SK-N-SH treated with all-trans-retinoic acid at 6 μM for 48 hours (cell line): ENCODE measurements around the gene LMO7.

Experiments used
- ATAC-seq: fragments of 200-7000 bp; cut with Tn5 transposase; 3 replicates; pipeline ENCODE4 v1.9.1; 2020; ENCODE audit warnings: mild to moderate bottlenecking, moderate library complexity
- ARNTL ChIP-seq: fragments of 450-650 bp; formaldehyde crosslinking; IDR thresholded peaks from 2 replicates; pipeline ENCODE4 v1.5.0; 2020; ENCODE audit warnings: low read depth, mild to moderate bottlenecking, moderate library complexity, borderline replicate concordance
- BACH2 ChIP-seq: fragments of 250-450 bp; sonication (Bioruptor Pico); IDR thresholded peaks from 2 replicates; pipeline ENCODE4 v1.9.0; 2021; ENCODE audit warnings: mild to moderate bottlenecking, borderline replicate concordance
- CREB5 ChIP-seq: fragments of 250-450 bp; sonication (Bioruptor Pico); IDR thresholded peaks from 2 replicates; pipeline ENCODE4 v1.5.1; 2020; ENCODE audit warnings: low read depth, mild to moderate bottlenecking, moderate library complexity
- CSDC2 ChIP-seq: fragments of 250-450 bp; sonication (Bioruptor Pico); IDR thresholded peaks from 2 replicates; pipeline ENCODE4 v1.5.0; 2020; ENCODE audit warnings: mild to moderate bottlenecking, moderate library complexity
- CSRNP3 ChIP-seq: fragments of 250-450 bp; sonication (Bioruptor Pico); IDR thresholded peaks from 2 replicates; pipeline ENCODE4 v1.5.1; 2021; ENCODE audit warnings: mild to moderate bottlenecking, moderate library complexity
- GLIS3 ChIP-seq: fragments of 250-450 bp; sonication (Bioruptor Pico); IDR thresholded peaks from 2 replicates; pipeline ENCODE4 v1.5.0; 2020; ENCODE audit warnings: mild to moderate bottlenecking, moderate library complexity
- ISL1 ChIP-seq: fragments of 250-450 bp; sonication (Bioruptor Pico); IDR thresholded peaks from 2 replicates; pipeline ENCODE4 v2.1.2; 2022; ENCODE audit warnings: mild to moderate bottlenecking, moderate library complexity
- PATZ1 ChIP-seq: fragments of 250-450 bp; sonication (Bioruptor Pico); IDR thresholded peaks from 2 replicates; pipeline ENCODE4 v1.8.0; 2020; ENCODE audit warnings: mild to moderate bottlenecking, moderate library complexity, borderline replicate concordance
- POU6F1 ChIP-seq: fragments of 250-450 bp; sonication (Bioruptor Pico); IDR thresholded peaks from 2 replicates; pipeline ENCODE4 v1.8.0; 2021; ENCODE audit warnings: low read depth, mild to moderate bottlenecking, moderate library complexity, borderline replicate concordance
- PPARA ChIP-seq: fragments of 250-450 bp; sonication (Bioruptor Pico); IDR thresholded peaks from 2 replicates; pipeline ENCODE4 v1.5.0; 2020; ENCODE audit warnings: mild to moderate bottlenecking, borderline replicate concordance
- RARB ChIP-seq: fragments of 250-450 bp; sonication (Bioruptor Pico); IDR thresholded peaks from 2 replicates; pipeline ENCODE4 v1.8.0; 2021; ENCODE audit warnings: mild to moderate bottlenecking, moderate library complexity
- SNAI2 ChIP-seq: fragments of 250-450 bp; sonication (Bioruptor Pico); IDR thresholded peaks from 2 replicates; pipeline ENCODE4 v1.5.0; 2020; ENCODE audit warnings: mild to moderate bottlenecking, moderate library complexity
- TCF4 ChIP-seq: fragments of 250-450 bp; sonication (Bioruptor Pico); IDR thresholded peaks from 2 replicates; pipeline ENCODE4 v1.8.0; 2021; ENCODE audit warnings: mild to moderate bottlenecking, moderate library complexity, borderline replicate concordance
- TOX ChIP-seq: fragments of 250-450 bp; sonication (Bioruptor Pico); IDR thresholded peaks from 2 replicates; pipeline ENCODE4 v1.8.0; 2021; ENCODE audit warnings: mild to moderate bottlenecking, moderate library complexity, borderline replicate concordance
- TSHZ2 ChIP-seq: fragments of 250-450 bp; sonication (Bioruptor Pico); IDR thresholded peaks from 2 replicates; pipeline ENCODE4 v1.5.0; 2020; ENCODE audit warnings: mild to moderate bottlenecking, moderate library complexity
- ZFP3 ChIP-seq: fragments of 250-450 bp; sonication (Bioruptor Pico); IDR thresholded peaks from 2 replicates; pipeline ENCODE4 v1.5.0; 2020; ENCODE audit warnings: mild to moderate bottlenecking, moderate library complexity
- ZFP30 ChIP-seq: fragments of 450-650 bp; formaldehyde crosslinking; IDR thresholded peaks from 2 replicates; pipeline ENCODE4 v1.5.0; 2022; ENCODE audit warnings: mild to moderate bottlenecking, moderate library complexity
- ZNF70 ChIP-seq: fragments of 450-650 bp; formaldehyde crosslinking; IDR thresholded peaks from 2 replicates; pipeline ENCODE4 v1.5.0; 2020; ENCODE audit warnings: mild to moderate bottlenecking, moderate library complexity
- ZNF8 ChIP-seq: fragments of 450-650 bp; formaldehyde crosslinking; IDR thresholded peaks from 2 replicates; pipeline ENCODE4 v1.5.0; 2020; ENCODE audit warnings: mild to moderate bottlenecking, moderate library complexity

The LMO7 gene

GRCh38 chr13:75830842-75831241 is 194.7 kb downstream of the LMO7 start:
- TF ChIP-seq TCF4 (no peak), CSRNP3 (no peak), CSDC2 (CRISPR knock-in tag) (no peak), SNAI2 (CRISPR knock-in tag) (no peak), ZNF70 (CRISPR knock-in tag) (no peak), BACH2 (CRISPR knock-in tag) (no peak), ZFP3 (CRISPR knock-in tag) (no peak), TSHZ2 (no peak), CREB5 (CRISPR knock-in tag) (no peak), POU6F1 (no peak), TOX (CRISPR knock-in tag) (no peak), RARB (CRISPR knock-in tag) (no peak), PPARA (no peak), GLIS3 (no peak), ZNF8 (CRISPR knock-in tag) (no peak), PATZ1 (CRISPR knock-in tag) (no peak), ZFP30 (CRISPR knock-in tag) (no peak), ISL1 (CRISPR knock-in tag) (no peak)
- ATAC-seq: no peak; the same call in 2 of the 3 replicates

GRCh38 chr13:75831389-75831788 is 195.3 kb downstream of the LMO7 start:
- no peak for TF ChIP-seq CSRNP3
- no peak for TF ChIP-seq TCF4
- TF ChIP-seq ZNF70 (CRISPR knock-in tag): no peak
- no peak for TF ChIP-seq TSHZ2
- TF ChIP-seq GLIS3: no peak
- TF ChIP-seq RARB (CRISPR knock-in tag): no peak
- TF ChIP-seq ARNTL (CRISPR knock-in tag): no peak
- TF ChIP-seq CSDC2 (CRISPR knock-in tag): no peak
- no peak for TF ChIP-seq ZNF8 (CRISPR knock-in tag)
- no peak for TF ChIP-seq ZFP3 (CRISPR knock-in tag)
- TF ChIP-seq PATZ1 (CRISPR knock-in tag): no peak
- TF ChIP-seq ISL1 (CRISPR knock-in tag): no peak
- no peak for ATAC-seq
